CD4-positive, alpha-beta T cell (primary cell): ENCODE data around the gene IER5. TPM values are rescaled to one million over a fixed set of nuclear protein-coding genes. Genes with fewer than 3 reads are reported as not detected.

ENCODE experiments used
- ATAC-seq: fragments of 200-7000 bp; cut with Tn5 transposase; one replicate; pipeline ENCODE4 v1.10.0; 2022; ENCODE audit warnings: mild to moderate bottlenecking; ENCODE audit not compliant: poor library complexity
- CTCF ChIA-PET: fragments of 350-600 bp; sonication (Branson Sonifier 250); formaldehyde crosslinking; loops from one replicate; lab custom pipeline; 2021; ENCODE audit warnings: antibody characterized with exemption, inconsistent platforms; lab: Charles Lee
- POLR2A ChIA-PET: fragments of 350-600 bp; sonication (Branson Sonifier 250); formaldehyde crosslinking; loops from one replicate; lab custom pipeline; 2021; ENCODE audit warnings: antibody characterized with exemption, inconsistent platforms; lab: Charles Lee
- DNase-seq, 14 experiments: peaks; one replicate each; pipeline ENCODE4 v3.0.0-alpha.2; 2013 to 2020; ENCODE audit warnings: mixed read lengths in 2 of 14
- H3K27ac ChIP-seq, 2 donors: one replicate each; pipeline versions ENCODE4 v1.5.1 to v1.7.0; 2013; ENCODE audit warnings: low read length in 2 of 2, low read depth in 1 of 2, mild to moderate bottlenecking in 1 of 2
- H3K27me3 ChIP-seq, 2 experiments: 1 replicate in 1 of 2; 2 replicates in 1 of 2; pipeline versions ENCODE4 v1.6.1 to v1.7.0; 2013; ENCODE audit warnings: low read length in 2 of 2, control low read depth in 1 of 2, mild to moderate bottlenecking in 1 of 2, moderate library complexity in 1 of 2; ENCODE audit not compliant: insufficient read depth in 2 of 2, control insufficient read depth in 1 of 2
- H3K36me3 ChIP-seq: one replicate; pipeline ENCODE4 v1.6.1; 2013; ENCODE audit warnings: low read length, control low read depth; ENCODE audit not compliant: insufficient read depth
- H3K4me1 ChIP-seq: one replicate; pipeline ENCODE4 v1.6.1; 2013; ENCODE audit warnings: low read length, control low read depth; ENCODE audit not compliant: insufficient read depth
- H3K4me3 ChIP-seq: one replicate; pipeline ENCODE4 v1.5.1; 2013; ENCODE audit warnings: mild to moderate bottlenecking, low read length, moderate library complexity
- H3K9me3 ChIP-seq, 2 experiments: 1 replicate in 1 of 2; 2 replicates in 1 of 2; pipeline versions ENCODE4 v1.6.1 to v1.7.0; 2013; ENCODE audit warnings: low read length in 2 of 2, mild to moderate bottlenecking in 2 of 2, control low read depth in 1 of 2, moderate library complexity in 1 of 2; ENCODE audit not compliant: control insufficient read depth in 1 of 2, insufficient read depth in 1 of 2
- H3K27ac Mint-ChIP-seq: one replicate; pipeline ENCODE4 v1.8.0; 2020; ENCODE audit warnings: mixed read lengths
- H3K27me3 Mint-ChIP-seq: one replicate; pipeline ENCODE4 v1.8.0; 2021; ENCODE audit warnings: mixed read lengths
- H3K36me3 Mint-ChIP-seq: one replicate; pipeline ENCODE4 v1.8.0; 2021; ENCODE audit warnings: low read depth, mixed read lengths
- H3K4me1 Mint-ChIP-seq: one replicate; pipeline ENCODE4 v1.8.0; 2021; ENCODE audit warnings: low read depth, mixed read lengths
- H3K4me3 Mint-ChIP-seq: one replicate; pipeline ENCODE4 v1.8.0; 2020; ENCODE audit warnings: mild to moderate bottlenecking, mixed read lengths
- H3K9me3 Mint-ChIP-seq: one replicate; pipeline ENCODE4 v1.8.0; 2020; ENCODE audit warnings: mixed read lengths
- intact Hi-C, 2 experiments: fragments of 100-400 bp; cut with DNase I in 1 of 2; cut with micrococcal nuclease in 1 of 2; formaldehyde crosslinking; loops; one replicate each; pipeline versions ENCODE4 v1.15.1 to v1.9.0; 2023 to 2025; cut with DNase I, micrococcal nuclease
- total RNA-seq, 174 experiments: library from RNA in 2 of 174; stranded (reverse) in 2 of 174; gene quantifications; one replicate each; pipeline ENCODE4 v1.2.3 and lab custom pipeline; 2021 to 2026
- TF ChIP-seq, protein P1 (sequence below): fragments of 200-600 bp; IDR thresholded peaks from one replicate; pipeline ENCODE4 v1.8.0; 2022; ENCODE audit warnings: antibody characterized with exemption, mild to moderate bottlenecking

Gene IER5
- total RNA-seq, 2 experiments from 2014 or later = 53.8 to 54.1 TPM

DNA sequence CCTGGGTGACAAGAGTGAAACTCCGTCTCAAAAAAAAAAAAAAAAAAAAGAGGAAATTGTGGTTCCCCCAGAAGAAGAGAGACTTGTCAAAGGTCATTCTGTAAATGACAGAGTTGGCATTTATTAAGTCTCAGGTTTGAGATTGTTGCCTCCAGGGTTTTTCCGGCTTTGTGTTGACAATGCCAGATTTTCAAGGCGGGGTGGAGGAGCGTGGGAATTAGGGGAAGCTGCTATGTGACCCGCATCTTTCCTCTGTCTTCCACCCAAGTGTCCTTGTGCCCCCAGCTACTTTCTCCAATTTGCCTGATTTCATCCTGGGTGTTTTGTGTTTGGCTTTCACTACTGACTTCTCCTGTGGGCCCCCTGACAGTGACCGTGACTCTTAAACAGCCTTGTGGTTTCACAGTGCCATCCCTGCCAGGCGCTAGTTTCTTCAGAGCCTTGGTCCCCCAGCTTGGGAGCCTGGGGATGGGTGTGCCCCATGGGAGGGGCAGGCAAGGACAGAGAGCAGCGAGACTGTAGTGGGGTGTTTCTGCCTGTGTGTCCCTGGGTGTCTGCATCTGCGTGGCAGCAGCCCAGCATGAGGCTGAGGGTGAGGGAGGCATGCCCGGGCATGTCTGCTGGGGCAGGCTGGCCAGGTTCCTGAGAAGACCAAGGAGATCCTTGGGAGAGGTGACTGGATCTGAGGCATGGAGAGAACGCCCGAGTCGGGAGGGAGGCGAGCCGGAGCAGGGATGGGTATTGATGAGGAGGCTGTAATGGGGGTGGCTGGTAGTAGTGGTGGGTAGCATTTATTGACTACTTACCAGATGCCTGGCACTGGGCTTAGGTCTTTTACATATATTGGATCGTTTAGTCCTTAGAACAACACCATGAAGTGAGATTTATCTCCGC, 46.3 kb downstream of the IER5 start:
- H3K4me3 ChIP-seq = no peak overlapping the region
- no peaks in the 10 kb centered on the region for H3K36me3 ChIP-seq
- ChIA-PET POLR2A (interaction anchor here (0.7 to 1.5 kb wide), 3 partner anchors 31 to 44 kb away, joined by 3 to 4 read pairs (median 3); no protein-coding TSS in a partner anchor), CTCF (interaction anchor here (1.4 kb wide), 1 partner anchor 51 kb away, joined by 4 read pairs; no protein-coding TSS in a partner anchor)
- H3K4me3 Mint-ChIP-seq = peak overlapping the region; percentile 39
- intact Hi-C loops = no loop called here
- H3K27me3 ChIP-seq = no peaks in the 10 kb centered on the region
- no peaks in the 10 kb centered on the region for H3K9me3 Mint-ChIP-seq
- H3K4me1 Mint-ChIP-seq = peaks cover 27% of the 10 kb centered on the region
- DNase-seq (peak in 4 of 14 experiments; percentile 3 to 63 (median 43)), ATAC-seq (no peak)
- no peaks in the 10 kb centered on the region for H3K36me3 Mint-ChIP-seq
- peak overlapping the region in 1 of 2 donors; percentile 24 for H3K27ac ChIP-seq
- peaks cover 24% of the 10 kb centered on the region for H3K4me1 ChIP-seq
- H3K27me3 Mint-ChIP-seq = no peaks in the 10 kb centered on the region
- no peak overlapping the region for H3K27ac Mint-ChIP-seq
- peaks cover 0 to 9% of the 10 kb centered on the region in 2 experiments for H3K9me3 ChIP-seq
- TF ChIP-seq, protein P1, sequence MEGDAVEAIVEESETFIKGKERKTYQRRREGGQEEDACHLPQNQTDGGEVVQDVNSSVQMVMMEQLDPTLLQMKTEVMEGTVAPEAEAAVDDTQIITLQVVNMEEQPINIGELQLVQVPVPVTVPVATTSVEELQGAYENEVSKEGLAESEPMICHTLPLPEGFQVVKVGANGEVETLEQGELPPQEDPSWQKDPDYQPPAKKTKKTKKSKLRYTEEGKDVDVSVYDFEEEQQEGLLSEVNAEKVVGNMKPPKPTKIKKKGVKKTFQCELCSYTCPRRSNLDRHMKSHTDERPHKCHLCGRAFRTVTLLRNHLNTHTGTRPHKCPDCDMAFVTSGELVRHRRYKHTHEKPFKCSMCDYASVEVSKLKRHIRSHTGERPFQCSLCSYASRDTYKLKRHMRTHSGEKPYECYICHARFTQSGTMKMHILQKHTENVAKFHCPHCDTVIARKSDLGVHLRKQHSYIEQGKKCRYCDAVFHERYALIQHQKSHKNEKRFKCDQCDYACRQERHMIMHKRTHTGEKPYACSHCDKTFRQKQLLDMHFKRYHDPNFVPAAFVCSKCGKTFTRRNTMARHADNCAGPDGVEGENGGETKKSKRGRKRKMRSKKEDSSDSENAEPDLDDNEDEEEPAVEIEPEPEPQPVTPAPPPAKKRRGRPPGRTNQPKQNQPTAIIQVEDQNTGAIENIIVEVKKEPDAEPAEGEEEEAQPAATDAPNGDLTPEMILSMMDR = no peak

DNA sequence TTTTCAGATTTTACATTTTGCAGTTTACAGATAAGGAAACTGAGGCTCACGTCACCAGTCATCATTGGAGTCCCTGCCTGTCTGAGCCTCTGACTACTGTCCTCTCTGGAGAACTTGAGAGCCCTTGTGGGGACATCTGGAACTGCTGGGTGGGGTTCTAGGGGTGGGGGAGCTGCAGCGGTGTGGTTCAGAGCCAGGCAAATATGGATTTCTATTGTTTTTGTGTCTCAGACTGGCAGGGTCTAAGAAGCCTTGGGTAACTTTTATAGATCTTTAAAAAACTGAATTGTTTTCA, 46.9 kb downstream of the IER5 start:
- ChIA-PET CTCF (interaction anchor here (1.4 kb wide), 1 partner anchor 51 kb away, joined by 4 read pairs; no protein-coding TSS in a partner anchor), POLR2A (interaction anchor here (0.7 to 1.5 kb wide), 4 partner anchors 31 to 46 kb away, joined by 3 to 4 read pairs (median 3); no protein-coding TSS in a partner anchor)
- Histone ChIP-seq H3K27me3 (no peaks in the 10 kb centered on the region), H3K36me3 (no peaks in the 10 kb centered on the region), H3K27ac (no peak overlapping the region), H3K9me3 (peaks cover 0 to 9% of the 10 kb centered on the region in 2 experiments), H3K4me3 (no peak overlapping the region), H3K4me1 (peaks cover 27% of the 10 kb centered on the region)
- Mint-ChIP-seq H3K27me3 (no peaks in the 10 kb centered on the region), H3K9me3 (no peaks in the 10 kb centered on the region), H3K4me1 (peaks cover 28% of the 10 kb centered on the region), H3K36me3 (no peaks in the 10 kb centered on the region), H3K4me3 (no peak overlapping the region), H3K27ac (no peak overlapping the region)
- intact Hi-C loops = no loop called here
- ATAC-seq = peak; percentile 49
- peak in 3 of 14 experiments; percentile 28 to 52 (median 45) for DNase-seq
- TF ChIP-seq, protein P1 = no peak

DNA sequence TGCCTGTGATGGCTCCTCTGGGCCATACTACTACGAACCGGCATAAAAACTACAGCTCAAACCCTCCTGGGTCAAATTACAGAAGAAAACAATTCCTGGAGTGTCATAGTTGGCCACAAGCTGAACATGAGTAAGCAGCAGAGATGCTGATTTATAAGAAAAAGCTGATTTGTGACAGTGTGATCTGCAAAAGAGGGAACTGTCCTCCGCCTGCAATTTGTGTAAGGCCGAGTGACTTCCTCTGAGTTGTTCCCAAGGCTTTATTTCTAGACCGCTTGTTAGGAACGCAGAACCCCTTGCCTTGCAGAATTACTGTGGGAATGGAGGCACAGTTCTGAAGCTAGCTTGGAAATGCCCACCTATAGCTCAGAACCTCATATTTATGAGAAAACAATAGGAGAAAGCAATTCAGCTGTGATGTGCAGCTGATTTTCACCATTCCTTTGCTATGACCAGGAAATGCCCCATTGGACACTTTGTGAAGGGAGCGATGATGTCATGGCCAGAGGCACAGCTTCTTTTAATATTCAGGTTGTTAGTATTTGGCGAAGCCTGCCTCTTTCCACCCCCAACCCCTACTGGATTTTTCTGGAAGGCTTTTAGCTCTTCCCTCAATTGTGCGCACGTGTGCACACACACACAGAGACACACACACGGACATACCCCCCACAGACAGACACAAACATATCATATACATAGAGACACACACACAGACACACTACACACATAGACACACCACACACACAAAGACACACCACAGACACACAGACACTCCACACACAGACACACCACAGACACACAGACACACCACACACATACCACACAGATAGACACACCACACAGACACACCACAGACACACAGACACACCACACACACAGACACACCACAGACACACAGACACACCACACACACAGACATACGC, 47.6 kb downstream of the IER5 start:
- Mint-ChIP-seq H3K4me3 (no peak overlapping the region), H3K27me3 (no peaks in the 10 kb centered on the region), H3K27ac (no peak overlapping the region), H3K9me3 (no peaks in the 10 kb centered on the region), H3K36me3 (no peaks in the 10 kb centered on the region), H3K4me1 (peaks cover 33% of the 10 kb centered on the region)
- intact Hi-C loops = no loop called here
- H3K4me3 ChIP-seq = no peak overlapping the region
- H3K4me1 ChIP-seq = peaks cover 29% of the 10 kb centered on the region
- ChIA-PET CTCF (interaction anchor here (1.4 kb wide), 1 partner anchor 52 kb away, joined by 4 read pairs; no protein-coding TSS in a partner anchor), POLR2A (interaction anchor here (0.7 to 1.5 kb wide), 4 partner anchors 32 to 47 kb away, joined by 3 to 4 read pairs (median 3); no protein-coding TSS in a partner anchor)
- H3K27ac ChIP-seq = no peak overlapping the region
- no peaks in the 10 kb centered on the region for H3K27me3 ChIP-seq
- no peak for ATAC-seq
- TF ChIP-seq, protein P1 = no peak
- DNase-seq = peak in 2 of 14 experiments; percentile 25 to 43
- H3K36me3 ChIP-seq = no peaks in the 10 kb centered on the region
- H3K9me3 ChIP-seq = peaks cover 0 to 9% of the 10 kb centered on the region in 2 experiments
